ENCODE results near the gene GCAT.

GCAT gene

DNA sequence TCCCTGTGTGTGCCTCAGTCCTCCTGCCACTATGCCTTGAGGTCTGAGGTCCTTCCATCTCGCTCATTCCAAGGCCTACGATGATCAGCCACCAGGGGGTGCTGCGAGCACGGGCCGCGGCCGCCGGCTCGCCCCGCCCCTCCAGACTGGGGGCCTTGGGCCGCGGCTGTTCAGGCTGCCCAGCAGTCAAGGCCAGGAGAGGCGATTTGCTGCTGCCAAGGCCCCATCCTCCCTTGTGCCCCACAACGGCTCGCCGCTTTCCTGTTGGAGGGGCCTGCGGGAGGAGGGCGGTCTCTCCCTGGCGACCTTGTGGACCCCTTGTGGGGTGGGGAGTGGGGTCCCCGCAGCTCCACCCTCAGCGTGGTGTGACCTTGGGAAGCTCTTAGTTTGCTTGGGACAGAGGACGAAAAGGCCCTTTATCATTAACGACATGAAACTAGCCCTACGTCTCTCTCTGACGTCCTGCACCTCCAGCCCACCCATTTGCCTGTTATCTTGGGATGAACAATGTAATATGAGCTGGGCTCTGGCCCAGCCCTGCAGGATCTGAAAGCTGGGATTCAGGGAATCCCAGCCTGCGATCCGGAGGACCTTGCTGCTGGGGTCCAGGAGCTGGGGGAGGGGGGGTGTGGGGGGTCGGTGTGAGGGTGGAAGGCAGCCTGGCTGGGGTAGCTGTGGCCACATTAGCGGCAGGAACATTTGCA, 10.1 kb downstream of the GCAT start:
- H3K4me3 Mint-ChIP-seq = peak overlapping the region; percentile 40 to 70
- H3K9me3 Mint-ChIP-seq = no peaks in the 10 kb centered on the region
- peaks cover 21% of the 10 kb centered on the region for H3K4me1 Mint-ChIP-seq
- no peak overlapping the region for H3K27ac Mint-ChIP-seq
- H3K27me3 Mint-ChIP-seq = peaks cover 61% of the 10 kb centered on the region
- ATAC-seq (peak; percentile 86), DNase-seq (peak; percentile 77 to 80)

DNA sequence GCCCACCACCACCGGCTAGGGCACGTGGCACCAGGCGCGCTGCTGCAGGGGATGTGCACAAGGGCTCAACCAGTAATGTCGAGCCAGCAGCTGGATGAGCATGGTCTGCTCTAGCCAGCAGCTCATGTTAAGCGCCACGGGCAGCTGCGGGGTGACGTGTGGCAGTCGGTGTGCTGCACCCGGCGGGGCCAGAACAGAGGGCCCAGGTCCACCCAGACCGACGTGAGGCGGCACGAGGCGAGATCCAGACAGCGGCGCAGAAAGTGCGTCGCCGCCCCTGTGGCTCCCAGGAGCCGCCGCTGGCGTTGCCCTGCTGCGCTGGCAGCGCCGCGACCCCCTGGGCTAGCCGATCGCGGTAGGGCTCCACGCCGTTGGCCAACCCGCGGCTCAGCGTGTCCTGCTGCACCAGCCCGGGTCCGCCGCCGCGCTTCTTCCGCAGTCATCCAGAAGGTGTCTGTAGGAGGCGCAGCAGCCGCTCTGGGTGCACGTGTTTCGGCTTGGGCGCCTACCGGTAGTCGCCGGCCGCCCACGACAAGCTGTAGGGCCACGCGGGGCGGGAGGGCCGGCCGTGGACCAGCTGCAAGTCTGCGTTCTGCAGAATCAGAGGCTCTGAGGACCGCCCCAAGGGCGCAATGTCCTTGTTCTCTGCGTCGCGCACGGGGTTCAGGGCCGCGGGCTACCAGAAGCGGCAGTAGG, 10.8 kb downstream of the GCAT start:
- Mint-ChIP-seq H3K27ac (no peak overlapping the region), H3K27me3 (peaks cover 68% of the 10 kb centered on the region), H3K4me3 (peak overlapping the region; percentile 70 to 77), H3K9me3 (no peaks in the 10 kb centered on the region), H3K4me1 (peaks cover 21% of the 10 kb centered on the region)
- ATAC-seq (peak; percentile 81), DNase-seq (peak; percentile 68 to 69)

DNA sequence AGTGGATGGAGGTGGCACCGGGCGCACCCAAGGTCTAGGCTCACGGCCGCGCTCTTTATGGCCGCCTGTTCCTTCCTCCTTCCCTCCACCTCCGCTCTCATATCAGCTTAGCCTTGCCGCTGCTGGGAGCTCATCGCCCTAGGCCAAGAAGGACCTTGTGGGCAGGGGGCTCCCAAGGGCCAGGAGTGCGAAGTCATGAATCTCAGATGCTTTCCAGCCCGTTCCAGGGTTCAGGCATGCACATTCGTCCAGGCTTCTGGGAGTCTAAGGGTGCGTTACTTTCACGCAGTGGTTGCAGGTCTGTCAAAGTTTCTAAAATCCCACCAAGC, 11.3 kb downstream of the GCAT start:
- H3K27me3 Mint-ChIP-seq = peaks cover 73% of the 10 kb centered on the region
- ATAC-seq (no peak), DNase-seq (no peak)
- peaks cover 21% of the 10 kb centered on the region for H3K4me1 Mint-ChIP-seq
- peak overlapping the region; percentile 70 to 77 for H3K4me3 Mint-ChIP-seq
- no peak overlapping the region for H3K27ac Mint-ChIP-seq
- H3K9me3 Mint-ChIP-seq = no peaks in the 10 kb centered on the region

DNA sequence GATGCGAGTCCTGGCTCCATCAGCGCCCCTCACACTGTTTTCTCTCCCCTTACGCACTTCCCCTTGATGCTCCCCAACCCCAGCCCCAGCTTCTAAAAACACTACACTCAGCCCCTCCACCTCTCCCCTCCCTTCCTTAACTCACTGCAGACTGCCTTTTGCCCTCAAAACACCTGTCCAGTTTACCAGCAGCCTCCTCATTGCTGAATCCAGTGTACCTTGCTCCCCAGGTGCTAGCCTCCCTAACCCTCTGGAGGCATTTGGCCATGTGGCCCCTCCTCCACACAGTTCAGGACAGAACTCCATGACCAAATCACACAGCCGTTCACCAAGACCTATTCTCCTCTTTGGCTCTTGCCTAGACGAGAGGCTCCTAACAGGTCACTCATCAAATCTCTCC, 12.6 kb downstream of the GCAT start:
- Mint-ChIP-seq H3K27ac (no peak overlapping the region), H3K4me3 (no peak overlapping the region), H3K4me1 (peaks cover 25% of the 10 kb centered on the region), H3K9me3 (no peaks in the 10 kb centered on the region), H3K27me3 (peaks cover 80% of the 10 kb centered on the region)
- ATAC-seq (no peak), DNase-seq (no peak)

DNA sequence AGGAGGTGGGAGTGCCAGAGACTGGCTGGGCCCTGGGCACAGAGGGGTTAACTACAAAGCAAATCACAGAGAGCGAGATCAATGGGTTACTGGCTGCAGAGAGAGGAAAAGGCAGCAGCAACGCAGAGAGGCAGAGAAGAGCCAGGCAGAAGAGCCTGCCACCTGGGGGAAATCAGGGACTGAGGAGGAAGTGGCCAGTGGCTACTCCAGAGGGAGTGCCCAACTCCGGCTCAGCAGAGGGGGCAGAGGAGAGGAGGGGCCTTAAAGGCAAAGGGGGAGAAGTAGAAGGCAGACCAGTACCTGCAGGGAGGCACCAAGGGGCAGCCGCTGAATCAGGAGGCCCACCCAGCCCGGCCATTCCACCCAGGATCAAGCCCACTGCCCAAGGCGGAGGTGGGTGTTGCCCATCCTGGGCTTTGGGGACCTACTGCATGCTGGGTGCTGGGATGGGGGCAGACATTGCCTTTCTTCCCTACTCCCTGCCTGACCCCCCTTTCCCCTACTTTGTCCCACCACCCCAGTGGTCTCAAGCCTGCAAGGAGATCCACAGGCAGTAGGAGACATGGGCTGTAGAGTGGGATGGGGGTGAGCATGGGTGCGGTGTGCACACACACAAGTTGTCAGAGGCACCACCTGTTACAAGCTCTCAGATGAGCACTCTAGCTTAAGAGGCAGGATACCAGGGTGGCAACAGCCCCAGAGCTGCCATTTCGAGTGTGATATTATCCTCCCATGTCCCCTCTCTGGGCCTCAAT, 14.5 kb downstream of the GCAT start:
- DNase-seq = no peak
- no peak for ATAC-seq
- no peak overlapping the region for H3K27ac Mint-ChIP-seq
- peaks cover 29% of the 10 kb centered on the region for H3K4me1 Mint-ChIP-seq
- no peak overlapping the region for H3K4me3 Mint-ChIP-seq
- no peaks in the 10 kb centered on the region for H3K9me3 Mint-ChIP-seq
- peaks cover 71% of the 10 kb centered on the region for H3K27me3 Mint-ChIP-seq

DNA sequence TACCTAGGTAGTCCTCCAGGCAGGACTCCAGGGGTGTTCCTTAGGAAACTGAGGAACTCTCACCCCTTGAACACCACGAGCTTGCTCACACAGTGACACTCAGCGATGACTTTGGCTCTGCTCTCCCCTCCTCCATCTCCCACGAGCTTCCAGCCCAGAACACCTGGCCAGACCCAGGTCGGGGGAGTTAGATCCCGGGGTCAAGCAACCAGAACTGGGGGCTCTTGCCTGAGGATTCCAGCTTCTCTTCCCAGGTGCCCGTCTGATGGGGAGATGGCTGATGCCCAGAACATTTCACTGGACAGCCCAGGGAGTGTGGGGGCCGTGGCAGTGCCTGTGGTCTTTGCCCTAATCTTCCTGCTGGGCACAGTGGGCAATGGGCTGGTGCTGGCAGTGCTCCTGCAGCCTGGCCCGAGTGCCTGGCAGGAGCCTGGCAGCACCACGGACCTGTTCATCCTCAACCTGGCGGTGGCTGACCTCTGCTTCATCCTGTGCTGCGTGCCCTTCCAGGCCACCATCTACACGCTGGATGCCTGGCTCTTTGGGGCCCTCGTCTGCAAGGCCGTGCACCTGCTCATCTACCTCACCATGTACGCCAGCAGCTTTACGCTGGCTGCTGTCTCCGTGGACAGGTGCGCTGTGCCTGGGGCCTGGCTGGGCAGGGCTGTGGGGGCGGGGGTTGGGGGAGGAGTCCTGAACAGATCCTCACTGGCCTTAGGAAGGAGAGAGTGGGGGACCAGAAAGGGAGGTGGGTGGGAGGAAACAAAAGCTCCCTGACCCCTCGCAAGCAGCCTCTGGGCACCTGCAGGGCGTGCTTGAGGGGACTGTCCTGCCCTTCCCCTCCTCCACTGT, 15.6 kb downstream of the GCAT start, which contains the start of gene GALR3:
TSS of gene GALR3 (plus strand) at position 249 of the 852 bp plus-strand sequence. CDS start at position 274, 25 bp downstream.
- Mint-ChIP-seq H3K4me1 (peaks cover 18% of the 10 kb centered on the region), H3K4me3 (peak within 1 kb of the TSS in 1 of 2 donors; percentile 51), H3K27me3 (peaks cover 64% of the 10 kb centered on the region), H3K27ac (no peak within 1 kb of the TSS), H3K9me3 (no peaks in the 10 kb centered on the region)
- no peak for ATAC-seq
- no peak for DNase-seq

DNA sequence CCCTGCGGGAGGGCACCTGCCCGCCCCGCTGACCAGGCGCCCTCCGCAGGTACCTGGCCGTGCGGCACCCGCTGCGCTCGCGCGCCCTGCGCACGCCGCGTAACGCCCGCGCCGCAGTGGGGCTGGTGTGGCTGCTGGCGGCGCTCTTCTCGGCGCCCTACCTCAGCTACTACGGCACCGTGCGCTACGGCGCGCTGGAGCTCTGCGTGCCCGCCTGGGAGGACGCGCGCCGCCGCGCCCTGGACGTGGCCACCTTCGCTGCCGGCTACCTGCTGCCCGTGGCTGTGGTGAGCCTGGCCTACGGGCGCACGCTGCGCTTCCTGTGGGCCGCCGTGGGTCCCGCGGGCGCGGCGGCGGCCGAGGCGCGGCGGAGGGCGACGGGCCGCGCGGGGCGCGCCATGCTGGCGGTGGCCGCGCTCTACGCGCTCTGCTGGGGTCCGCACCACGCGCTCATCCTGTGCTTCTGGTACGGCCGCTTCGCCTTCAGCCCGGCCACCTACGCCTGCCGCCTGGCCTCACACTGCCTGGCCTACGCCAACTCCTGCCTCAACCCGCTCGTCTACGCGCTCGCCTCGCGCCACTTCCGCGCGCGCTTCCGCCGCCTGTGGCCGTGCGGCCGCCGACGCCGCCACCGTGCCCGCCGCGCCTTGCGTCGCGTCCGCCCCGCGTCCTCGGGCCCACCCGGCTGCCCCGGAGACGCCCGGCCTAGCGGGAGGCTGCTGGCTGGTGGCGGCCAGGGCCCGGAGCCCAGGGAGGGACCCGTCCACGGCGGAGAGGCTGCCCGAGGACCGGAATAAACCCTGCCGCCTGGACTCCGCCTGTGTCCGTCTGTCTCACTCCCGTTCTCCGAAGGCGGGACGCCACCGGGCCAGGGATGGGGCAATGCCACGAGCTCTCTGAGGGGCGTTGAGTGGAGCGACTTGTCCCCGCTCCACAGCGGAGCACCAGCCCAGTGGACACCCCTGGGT, 17.2 kb downstream of the GCAT start:
- ATAC-seq (peak; percentile 72), DNase-seq (no peak)
- H3K27me3 Mint-ChIP-seq = peaks cover 50% of the 10 kb centered on the region

DNA sequence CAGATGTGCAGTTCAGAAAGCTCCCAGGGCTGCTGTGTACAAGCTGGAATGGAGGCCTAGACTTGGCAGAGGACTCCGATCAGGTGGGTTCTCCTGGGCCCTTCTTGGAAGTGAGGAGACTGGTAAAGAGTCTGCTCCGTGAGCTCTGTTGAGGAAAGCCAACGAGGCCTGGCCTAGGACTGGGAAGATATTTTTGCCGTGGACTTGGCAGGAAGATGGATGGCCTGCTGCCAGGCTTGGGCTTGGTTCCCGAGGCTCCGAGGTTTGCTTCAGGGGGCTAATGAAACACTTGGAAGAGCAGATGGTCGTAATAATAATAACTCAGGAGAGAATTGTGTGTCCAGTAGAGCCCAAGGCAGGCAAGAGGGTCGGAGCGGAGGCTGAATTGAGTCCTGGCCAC, 19.3 kb downstream of the GCAT start:
- H3K27me3 Mint-ChIP-seq = peaks cover 32% of the 10 kb centered on the region
- no peak for ATAC-seq
- H3K27ac Mint-ChIP-seq = no peak overlapping the region
- DNase-seq = no peak
- H3K9me3 Mint-ChIP-seq = no peaks in the 10 kb centered on the region
- H3K4me3 Mint-ChIP-seq = no peak overlapping the region
- H3K4me1 Mint-ChIP-seq = peaks cover 9% of the 10 kb centered on the region

More for the DNA sequence above, 17.2 kb downstream of the GCAT start:
- H3K27ac Mint-ChIP-seq = no peak overlapping the region
- peaks cover 9% of the 10 kb centered on the region for H3K4me1 Mint-ChIP-seq
- no peaks in the 10 kb centered on the region for H3K9me3 Mint-ChIP-seq
- H3K4me3 Mint-ChIP-seq = peak overlapping the region; percentile 38 to 64

DNA sequence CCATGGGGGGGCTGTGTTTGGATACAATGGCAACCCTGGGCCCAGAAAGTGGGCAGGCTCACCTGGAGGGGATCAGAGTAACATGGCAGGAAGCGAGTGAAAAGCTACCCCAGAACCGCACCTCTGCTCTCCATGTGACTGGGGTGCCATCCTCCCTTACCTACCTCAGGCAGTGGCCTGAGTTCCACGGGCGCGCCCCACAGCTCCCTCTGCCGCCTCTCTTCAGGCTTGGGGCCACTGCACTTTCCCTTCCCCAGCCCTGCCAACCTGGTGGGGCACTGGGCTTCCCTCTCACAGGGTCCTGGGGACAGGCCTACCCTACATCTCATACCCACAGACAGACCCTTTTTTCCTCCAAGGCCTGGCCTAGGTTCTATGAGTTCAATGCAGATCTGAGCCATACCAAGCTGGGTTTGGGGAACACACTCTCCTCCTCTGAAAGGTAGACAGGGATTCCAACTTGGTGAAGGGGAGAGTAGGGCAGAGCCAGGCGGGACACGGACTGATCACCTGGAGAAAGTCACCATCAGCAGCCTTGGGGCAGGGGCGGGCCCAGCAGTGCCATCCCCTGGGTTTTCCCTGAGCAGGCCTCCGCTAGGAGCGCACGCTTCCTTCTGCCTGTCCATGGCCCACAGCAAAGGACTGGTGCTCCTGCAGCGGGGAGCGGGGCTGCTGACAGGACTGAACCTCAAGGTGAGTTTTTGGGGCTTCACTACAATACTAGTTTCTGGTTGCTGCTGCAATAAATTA, 22.5 kb downstream of the GCAT start:
- Mint-ChIP-seq H3K27me3 (peaks cover 6% of the 10 kb centered on the region), H3K9me3 (no peaks in the 10 kb centered on the region), H3K27ac (peak overlapping the region in 1 of 2 donors; percentile 22), H3K4me3 (no peak overlapping the region), H3K4me1 (peaks cover 5% of the 10 kb centered on the region)
- ATAC-seq (peak; percentile 15), DNase-seq (no peak)

DNA sequence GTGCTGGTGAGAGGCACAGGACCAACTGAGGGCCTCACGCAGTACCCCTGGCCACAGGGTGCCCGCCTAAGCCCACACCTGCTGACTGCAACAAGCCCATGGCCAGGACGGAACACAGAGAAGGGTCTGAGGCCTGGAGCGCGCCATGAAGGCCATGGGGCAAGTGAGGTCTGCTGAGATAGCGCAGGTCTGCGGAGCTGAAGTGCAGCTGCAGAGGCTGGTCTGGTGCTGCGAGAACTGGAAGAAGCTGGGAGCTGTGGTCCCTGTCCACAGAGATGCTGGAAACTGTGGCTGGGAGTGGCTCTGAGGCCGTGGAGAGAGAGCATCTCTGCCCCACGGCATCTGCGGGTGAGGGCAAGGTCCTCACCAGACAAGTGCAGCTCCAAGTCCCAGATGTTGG, 23.7 kb downstream of the GCAT start:
- DNase-seq (no peak), ATAC-seq (no peak)
- no peaks in the 10 kb centered on the region for H3K9me3 Mint-ChIP-seq
- no peaks in the 10 kb centered on the region for H3K27me3 Mint-ChIP-seq
- no peak overlapping the region for H3K27ac Mint-ChIP-seq
- no peak overlapping the region for H3K4me3 Mint-ChIP-seq
- H3K4me1 Mint-ChIP-seq = no peaks in the 10 kb centered on the region

DNA sequence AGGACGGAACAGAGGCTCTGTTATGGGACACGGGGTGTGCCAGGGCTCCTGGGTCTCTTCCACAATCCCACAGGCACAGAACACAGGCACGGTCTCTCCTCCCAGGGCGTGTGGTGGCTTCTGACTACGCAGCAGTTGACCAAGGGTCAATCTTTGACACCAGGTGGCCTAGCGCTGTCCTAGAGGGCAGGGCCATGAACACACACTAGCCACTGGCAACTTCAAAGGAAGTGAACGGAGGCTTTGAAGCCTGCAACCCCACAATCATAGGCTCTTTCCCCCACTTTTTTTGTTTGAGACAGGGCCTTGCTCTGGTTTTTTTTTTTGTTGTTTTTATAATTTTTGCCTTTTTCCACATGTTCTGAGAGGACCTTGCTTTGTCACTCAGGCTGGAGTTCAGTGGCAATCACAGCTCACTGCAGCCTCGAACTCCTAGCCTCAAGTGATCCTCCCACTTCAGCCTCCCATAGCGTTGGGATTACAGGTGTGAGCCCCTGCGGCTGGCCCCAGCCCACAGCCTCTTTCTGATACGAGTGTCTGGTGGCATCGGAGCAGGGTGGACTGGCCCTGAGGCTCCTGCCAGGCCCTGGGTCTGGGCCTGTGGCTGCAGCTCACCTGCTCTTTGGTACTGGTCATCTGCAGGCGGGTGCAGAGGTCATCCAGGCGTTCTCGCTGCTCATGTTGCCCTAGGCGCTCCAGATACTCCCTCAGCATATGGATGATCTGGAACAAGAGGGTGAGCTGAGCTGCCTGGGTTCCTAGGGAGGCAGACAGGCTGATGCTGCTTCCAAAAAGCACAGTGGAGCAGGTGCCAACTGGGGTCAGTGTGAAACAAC, 24.5 kb downstream of the GCAT start:
- no peak for ATAC-seq
- Mint-ChIP-seq H3K4me1 (no peaks in the 10 kb centered on the region), H3K27ac (no peak overlapping the region), H3K4me3 (no peak overlapping the region), H3K27me3 (no peaks in the 10 kb centered on the region), H3K9me3 (no peaks in the 10 kb centered on the region)
- no peak for DNase-seq

DNA sequence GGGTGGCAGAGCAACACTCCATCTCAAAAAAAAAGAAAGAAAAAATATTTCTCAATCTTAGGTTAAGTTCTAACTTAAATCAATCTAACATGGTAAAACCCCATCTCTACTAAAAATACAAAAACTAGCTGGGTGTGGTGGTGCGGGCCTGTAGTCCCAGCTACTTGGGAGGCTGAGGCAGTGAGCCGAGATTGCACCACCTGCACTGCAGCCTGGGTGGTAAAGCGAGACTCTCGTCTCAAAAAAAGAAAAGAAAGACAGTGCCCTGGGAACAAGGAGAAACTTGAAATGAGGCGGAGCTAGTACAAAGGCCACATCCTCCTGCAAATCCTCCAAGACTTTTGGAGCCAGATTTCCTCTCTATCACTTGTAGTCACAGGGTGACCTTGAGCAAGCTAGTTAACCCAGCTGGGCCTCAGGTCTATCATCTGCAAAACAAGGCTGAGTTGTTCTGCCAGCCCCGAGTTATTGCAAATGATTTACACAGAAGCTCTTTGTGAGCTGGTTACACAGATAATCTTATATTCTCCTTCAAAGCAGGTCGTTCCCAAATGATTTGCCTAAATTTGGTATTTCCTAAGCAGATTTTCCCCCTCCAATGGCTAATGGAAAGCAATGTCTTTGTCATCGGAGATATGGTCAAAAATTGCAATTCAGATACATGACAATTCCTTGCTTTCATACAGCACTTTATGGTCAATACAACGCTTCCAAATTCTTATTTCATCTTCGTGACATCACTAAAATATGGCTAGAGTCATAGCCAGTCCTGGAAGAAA, 34.5 kb downstream of the GCAT start:
- Mint-ChIP-seq H3K4me1 (peaks cover 20% of the 10 kb centered on the region), H3K4me3 (peak overlapping the region in 1 of 2 donors; percentile 92), H3K27me3 (no peaks in the 10 kb centered on the region), H3K27ac (no peak overlapping the region), H3K9me3 (no peaks in the 10 kb centered on the region)
- no peak for DNase-seq
- ATAC-seq = no peak

Data from stimulated activated naive CD8-positive, alpha-beta T cell treated with anti-CD3 and anti-CD28 coated beads, Interleukin-15, amount 100 ng/mL, for 72 hours (primary cell).